K562 (cell line): Measurements from ENCODE around the gene PRMT7. TPM values are rescaled to one million over a fixed set of nuclear protein-coding genes. Genes with fewer than 3 reads are reported as not detected.

ENCODE experiments used
- ATAC-seq: fragments of 200-7000 bp; cut with Tn5 transposase; 3 replicates; pipeline ENCODE4 v1.9.1; 2020; ENCODE audit warnings: moderate library complexity
- BruUV-seq: library from RNA; stranded (reverse); fragments of 400-500 nt; replicated peaks from 2 replicates; lab custom pipeline; 2021; lab: Mats Ljungman, UMichigan
- CTCF ChIA-PET: fragments of 300-600 bp; formaldehyde crosslinking; extraction: SDS; loops from one replicate; lab custom pipeline; 2021; ENCODE audit warnings: low intra/inter-chr PET ratio; lab: Yijun Ruan, JAX
- POLR2A ChIA-PET: fragments of 300-600, 350-650 bp; sonication (Branson Sonifier 250); formaldehyde crosslinking; extraction: SDS; loops from one replicate; lab custom pipeline; 2021; ENCODE audit warnings: antibody characterized with exemption, inconsistent platforms; lab: Yijun Ruan, JAX
- DNase-seq, 4 experiments: peaks; one replicate each; pipeline versions ENCODE4 v3.0.0 to v3.0.0-alpha.2; 2011 to 2018; ENCODE audit warnings: low spot score in 3 of 4, mixed read lengths in 3 of 4; ENCODE audit errors: extremely low read depth in 1 of 4
- FAIRE-seq: peaks from 2 replicates; lab custom pipeline; 2011; peaks lifted over from hg19 to GRCh38; lab: Jason Lieb, UNC
- H2AFZ ChIP-seq: 2 replicates; pipeline ENCODE4 v1.6.0; 2011; ENCODE audit warnings: low read depth, low read length, control low read depth, inconsistent platforms
- H3K27ac ChIP-seq: fragments of 200-600 bp; 3 replicates; pipeline ENCODE4 v1.8.0; 2011; ENCODE audit warnings: low read depth, mild to moderate bottlenecking, control low read depth, inconsistent platforms, low read length, moderate library complexity, mixed read lengths; ENCODE audit errors: extremely low read depth
- H3K27me3 ChIP-seq, 2 experiments: fragments of 300-600 bp in 1 of 2; 2 replicates in 1 of 2; 3 replicates in 1 of 2; pipeline versions ENCODE4 v1.6.0 to v1.8.0; 2011; ENCODE audit warnings: inconsistent platforms in 2 of 2, low read length in 2 of 2, mild to moderate bottlenecking in 1 of 2, mixed read lengths in 1 of 2, moderate library complexity in 1 of 2; ENCODE audit not compliant: control insufficient read depth in 2 of 2, insufficient read depth in 2 of 2
- H3K36me3 ChIP-seq: fragments of 300-600 bp; 3 replicates; pipeline ENCODE4 v1.8.0; 2011; ENCODE audit warnings: mild to moderate bottlenecking, low read length, inconsistent platforms; ENCODE audit not compliant: control insufficient read depth, insufficient read depth
- H3K4me1 ChIP-seq, 2 experiments: fragments of 200-600 bp in 1 of 2; replicated peaks in 1 of 2; 2 replicates in 1 of 2; 3 replicates in 1 of 2; pipeline versions ENCODE4 v1.5.1 to v1.8.0; 2011; ENCODE audit warnings: inconsistent platforms in 2 of 2, low read length in 2 of 2, mild to moderate bottlenecking in 1 of 2, mixed read lengths in 1 of 2, moderate library complexity in 1 of 2; ENCODE audit not compliant: control insufficient read depth in 2 of 2, insufficient read depth in 2 of 2
- H3K4me2 ChIP-seq: 2 replicates; pipeline ENCODE4 v1.6.1; 2011; ENCODE audit warnings: low read length, control low read depth, inconsistent platforms, mixed read lengths; ENCODE audit not compliant: insufficient read depth
- H3K4me3 ChIP-seq: fragments of 200-600 bp; sonication (generic), shearing (Covaris generic); 2 replicates; pipeline ENCODE4 v1.5.1; 2016; ENCODE audit warnings: control low read depth, inconsistent platforms
- H3K79me2 ChIP-seq: fragments of 200-600 bp; 3 replicates; pipeline ENCODE4 v1.8.0; 2011; ENCODE audit warnings: low read length, inconsistent platforms; ENCODE audit not compliant: control insufficient read depth, insufficient read depth
- H3K9ac ChIP-seq, 2 experiments: 2 replicates each; pipeline versions ENCODE4 v1.6.0 to v1.6.1; 2011; ENCODE audit warnings: low read depth in 2 of 2, low read length in 2 of 2, control low read depth in 1 of 2, inconsistent platforms in 1 of 2, mild to moderate bottlenecking in 1 of 2, mixed read lengths in 1 of 2; ENCODE audit not compliant: insufficient read depth in 1 of 2
- H3K9me1 ChIP-seq: one replicate; pipeline ENCODE4 v1.6.0; 2011; ENCODE audit warnings: inconsistent platforms, mild to moderate bottlenecking, low read length, moderate library complexity; ENCODE audit not compliant: control insufficient read depth, insufficient read depth
- H3K9me3 ChIP-seq: replicated peaks from 2 replicates; pipeline ENCODE4 v1.5.1; 2011; ENCODE audit warnings: low read depth, low read length, inconsistent platforms; ENCODE audit not compliant: control insufficient read depth, insufficient read depth
- H4K20me1 ChIP-seq: replicated peaks from 2 replicates; pipeline ENCODE4 v1.6.1; 2011; ENCODE audit warnings: low read length, inconsistent platforms, mixed read lengths; ENCODE audit not compliant: control insufficient read depth, insufficient read depth
- BRD4 ChIP-seq: fragments of 200-600 bp; sonication (generic); IDR thresholded peaks from 2 replicates; pipeline ENCODE4 v1.6.1; 2017; ENCODE audit warnings: inconsistent platforms
- HBP1 ChIP-seq: fragments of 450-650 bp; formaldehyde crosslinking; IDR thresholded peaks from 2 replicates; pipeline ENCODE4 v1.4.0; 2022; ENCODE audit warnings: missing genetic modification characterization
- HNRNPH1 ChIP-seq: fragments of 200-400 bp; formaldehyde crosslinking; optimal IDR thresholded peaks from 2 replicates; pipeline ENCODE3; 2017; ENCODE audit warnings: low read depth, mild to moderate bottlenecking, low read length, moderate library complexity
- KLF10 ChIP-seq: fragments of 250-450 bp; sonication (Bioruptor Pico); IDR thresholded peaks from 2 replicates; pipeline ENCODE4 v1.6.1; 2021; ENCODE audit warnings: matching md5 sums
- PBX2 ChIP-seq, 2 experiments: IDR thresholded peaks in 1 of 2; conservative IDR thresholded peaks in 1 of 2; 2 replicates each; pipeline ENCODE4 v1.6.1; 2016; ENCODE audit warnings: low read depth in 2 of 2, mild to moderate bottlenecking in 1 of 2, missing compliant biosample characterization in 1 of 2, missing genetic modification characterization in 1 of 2, moderate library complexity in 1 of 2
- SMARCA4 ChIP-seq: fragments of 450-650 bp; IDR thresholded peaks from 2 replicates; pipeline ENCODE4 v1.6.1; 2016
- TAF7 ChIP-seq: fragments of 450-650 bp; IDR thresholded peaks from 2 replicates; pipeline ENCODE4 v1.6.1; 2016; ENCODE audit warnings: missing genetic modification characterization, missing compliant biosample characterization
- TAF9B ChIP-seq: fragments of 450-650 bp; IDR thresholded peaks from 2 replicates; pipeline ENCODE4 v1.6.1; 2018; ENCODE audit warnings: mild to moderate bottlenecking; ENCODE audit not compliant: partially characterized antibody
- TRIM28 ChIP-seq: fragments of 450-650 bp; IDR thresholded peaks from 2 replicates; pipeline ENCODE4 v1.6.1; 2017
- ZC3H8 ChIP-seq: fragments of 450-650 bp; IDR thresholded peaks from 2 replicates; pipeline ENCODE4 v1.6.1; 2017
- ZNF239 ChIP-seq: fragments of 250-450 bp; sonication (Bioruptor Pico); IDR thresholded peaks from 2 replicates; pipeline ENCODE4 v1.4.0; 2020; ENCODE audit warnings: mild to moderate bottlenecking
- ZNF384 ChIP-seq: IDR thresholded peaks from 2 replicates; pipeline ENCODE4 v1.6.1; 2012; ENCODE audit warnings: low read depth, low read length, improper control_type of control experiment
- ZNF57 ChIP-seq: fragments of 450-650 bp; formaldehyde crosslinking; IDR thresholded peaks from 2 replicates; pipeline ENCODE4 v1.4.0; 2020; ENCODE audit warnings: mild to moderate bottlenecking, moderate library complexity
- ZNF699 ChIP-seq: fragments of 250-450 bp; sonication (Bioruptor Pico); IDR thresholded peaks from 2 replicates; pipeline ENCODE4 v1.8.0; 2021; ENCODE audit warnings: mild to moderate bottlenecking, moderate library complexity; ENCODE audit not compliant: insufficient replicate concordance
- ZNF79 ChIP-seq: fragments of 250-450 bp; sonication (Bioruptor Pico); IDR thresholded peaks from 2 replicates; pipeline ENCODE4 v1.4.0; 2020; ENCODE audit warnings: low read depth, mild to moderate bottlenecking, moderate library complexity
- WGBS: fragments of 100-300 bp; shearing (Covaris generic); methylation state at CpG from one replicate; pipeline ENCODE4 v1.1.6; 2016; ENCODE audit warnings: low coverage, mixed read lengths; ENCODE audit not compliant: insufficient coverage; ENCODE audit errors: missing lambda C conversion rate; 5-methylcytosine and 5-hydroxymethylcytosine counted together
- in situ Hi-C: fragments of 300-500 bp; cut with MboI; formaldehyde crosslinking; loops from 4 replicates; pipeline ENCODE4 v1.15.0; 2018; ENCODE audit warnings: inconsistent platforms, mixed read lengths
- intact Hi-C: fragments of 100-400 bp; cut with micrococcal nuclease; formaldehyde crosslinking; loops from 2 replicates; pipeline ENCODE4 v1.14.2; 2022
- polyA plus RNA-seq, 8 experiments: library from polyadenylated mRNA; depleted of rRNA in 4 of 8; stranded (reverse) in 5 of 8; unstranded in 3 of 8; fragments of >200 nt; fragmentation: Nextera tagmentation in 2 of 8; fragmentation: Illumina TruSeq in 1 of 8; extraction: Ambion mirVana in 2 of 8; extraction: Trizol in 1 of 8; gene quantifications; 2 replicates each; pipeline versions ENCODE4 v1.2.1 to v1.2.3, GENCODE V29; 2011 to 2014; ENCODE audit warnings: inconsistent platforms in 1 of 8, missing spikeins in 1 of 8
- total RNA-seq, 7 experiments: library from RNA; depleted of rRNA in 6 of 7; stranded (reverse); fragments of >200 nt in 6 of 7; fragmentation: Illumina TruSeq in 2 of 7; extraction: Trizol in 2 of 7; gene quantifications; 2 replicates each; pipeline versions ENCODE4 v1.2.1 to v1.2.3, GENCODE V29; 2011 to 2021; ENCODE audit warnings: low replicate concordance in 1 of 7
- TF ChIP-seq, protein P1 (sequence below): sonication (generic); formaldehyde crosslinking; IDR thresholded peaks from 2 replicates; pipeline ENCODE4 v1.8.0; 2022; ENCODE audit warnings: mild to moderate bottlenecking, missing genetic modification reagents

PRMT7 gene
- total and polyA plus RNA-seq, 9 of the 15 experiments (the other 6 are each of a cell fraction or from before 2014, with no cell fraction given), result 6.4 to 88.8 (median 73.1) TPM

- ChIA-PET POLR2A (interaction anchor here (0.6 kb wide), 1 partner anchor 1716 kb away, joined by 5 read pairs; no protein-coding TSS in a partner anchor), CTCF (no interaction called here)
- no peak overlapping the region for H3K4me2 ChIP-seq
- no peaks in the 10 kb centered on the region for H3K79me2 ChIP-seq
- no peak overlapping the region for H2AFZ ChIP-seq
- H4K20me1 ChIP-seq, result peaks cover 8% of the 10 kb centered on the region
- H3K9me1 ChIP-seq, result no peaks in the 10 kb centered on the region
- peaks cover 47 to 65% of the 10 kb centered on the region in 2 experiments; a peak in 4 of 5 replicates for H3K27me3 ChIP-seq
- ATAC-seq (no peak), FAIRE-seq (no peak), DNase-seq (peak in 1 of 4 experiments; percentile 41)
- intact Hi-C loops, result no loop called here
- no TSS peak for BruUV-seq
- H3K4me1 ChIP-seq, result peaks cover 0 to 32% of the 10 kb centered on the region in 2 experiments; a peak in 2 of 5 replicates
- no peaks in the 10 kb centered on the region for H3K36me3 ChIP-seq
- H3K4me3 ChIP-seq, result no peak overlapping the region
- in situ Hi-C loops, result no loop called here
- no peak overlapping the region for H3K9ac ChIP-seq
- no peak overlapping the region for H3K27ac ChIP-seq
- WGBS, result 28% methylated on average over 17 of the region's 27 CpGs
- H3K9me3 ChIP-seq, result no peaks in the 10 kb centered on the region
- TF ChIP-seq TAF7, result no peak
- TF ChIP-seq HBP1 (CRISPR knock-in tag), result no peak
- no peak for TF ChIP-seq TAF9B
- TF ChIP-seq ZNF57, result no peak
- no peak for TF ChIP-seq TRIM28
- TF ChIP-seq, protein P1, sequence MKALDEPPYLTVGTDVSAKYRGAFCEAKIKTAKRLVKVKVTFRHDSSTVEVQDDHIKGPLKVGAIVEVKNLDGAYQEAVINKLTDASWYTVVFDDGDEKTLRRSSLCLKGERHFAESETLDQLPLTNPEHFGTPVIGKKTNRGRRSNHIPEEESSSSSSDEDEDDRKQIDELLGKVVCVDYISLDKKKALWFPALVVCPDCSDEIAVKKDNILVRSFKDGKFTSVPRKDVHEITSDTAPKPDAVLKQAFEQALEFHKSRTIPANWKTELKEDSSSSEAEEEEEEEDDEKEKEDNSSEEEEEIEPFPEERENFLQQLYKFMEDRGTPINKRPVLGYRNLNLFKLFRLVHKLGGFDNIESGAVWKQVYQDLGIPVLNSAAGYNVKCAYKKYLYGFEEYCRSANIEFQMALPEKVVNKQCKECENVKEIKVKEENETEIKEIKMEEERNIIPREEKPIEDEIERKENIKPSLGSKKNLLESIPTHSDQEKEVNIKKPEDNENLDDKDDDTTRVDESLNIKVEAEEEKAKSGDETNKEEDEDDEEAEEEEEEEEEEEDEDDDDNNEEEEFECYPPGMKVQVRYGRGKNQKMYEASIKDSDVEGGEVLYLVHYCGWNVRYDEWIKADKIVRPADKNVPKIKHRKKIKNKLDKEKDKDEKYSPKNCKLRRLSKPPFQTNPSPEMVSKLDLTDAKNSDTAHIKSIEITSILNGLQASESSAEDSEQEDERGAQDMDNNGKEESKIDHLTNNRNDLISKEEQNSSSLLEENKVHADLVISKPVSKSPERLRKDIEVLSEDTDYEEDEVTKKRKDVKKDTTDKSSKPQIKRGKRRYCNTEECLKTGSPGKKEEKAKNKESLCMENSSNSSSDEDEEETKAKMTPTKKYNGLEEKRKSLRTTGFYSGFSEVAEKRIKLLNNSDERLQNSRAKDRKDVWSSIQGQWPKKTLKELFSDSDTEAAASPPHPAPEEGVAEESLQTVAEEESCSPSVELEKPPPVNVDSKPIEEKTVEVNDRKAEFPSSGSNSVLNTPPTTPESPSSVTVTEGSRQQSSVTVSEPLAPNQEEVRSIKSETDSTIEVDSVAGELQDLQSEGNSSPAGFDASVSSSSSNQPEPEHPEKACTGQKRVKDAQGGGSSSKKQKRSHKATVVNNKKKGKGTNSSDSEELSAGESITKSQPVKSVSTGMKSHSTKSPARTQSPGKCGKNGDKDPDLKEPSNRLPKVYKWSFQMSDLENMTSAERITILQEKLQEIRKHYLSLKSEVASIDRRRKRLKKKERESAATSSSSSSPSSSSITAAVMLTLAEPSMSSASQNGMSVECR (CRISPR knock-in tag), result no peak
- no peak for TF ChIP-seq ZNF239 (CRISPR knock-in tag)
- no peak for TF ChIP-seq SMARCA4
- no peak for TF ChIP-seq ZNF699 (CRISPR knock-in tag)
- no peak for TF ChIP-seq HNRNPH1
- no peak for TF ChIP-seq BRD4
- no peak for TF ChIP-seq PBX2 (CRISPR knock-in tag; IDR thresholded peaks at IDR 0.05; ENCODE audit: low read depth)
- TF ChIP-seq PBX2 (tag; conservative IDR thresholded peaks at IDR 0.05; ENCODE audit: low read depth), result no peak
- TF ChIP-seq KLF10, result no peak
- TF ChIP-seq ZNF79, result no peak
- TF ChIP-seq ZNF384, result no peak
- TF ChIP-seq ZC3H8, result no peak
These were observed 60.4 kb downstream of the PRMT7 start for GRCh38 chr16:68371276-68371651.
